Gastrocnemius medialis (tissue), 4 donors: ENCODE data around the gene PTPN11.

ENCODE experiments used
- POLR2A ChIP-seq, 2 donors: fragments of 450-650 bp; IDR thresholded peaks; one replicate each; pipeline ENCODE4 v1.6.1; 2017; ENCODE audit warnings: antibody characterized with exemption in 2 of 2, mild to moderate bottlenecking in 2 of 2, moderate library complexity in 2 of 2
- TF ChIP-seq, protein P1 (sequence below), 5 experiments: fragments of 450-650 bp in 3 of 5; fragments of 200-600 bp in 2 of 5; sonication (generic) in 2 of 5; IDR thresholded peaks in 4 of 5; conservative IDR thresholded peaks in 1 of 5; 1 replicate in 4 of 5; 2 replicates in 1 of 5; pipeline ENCODE4 v1.5.1; 2016 to 2019; ENCODE audit warnings: antibody characterized with exemption in 5 of 5, mild to moderate bottlenecking in 3 of 5, moderate library complexity in 3 of 5

DNA sequence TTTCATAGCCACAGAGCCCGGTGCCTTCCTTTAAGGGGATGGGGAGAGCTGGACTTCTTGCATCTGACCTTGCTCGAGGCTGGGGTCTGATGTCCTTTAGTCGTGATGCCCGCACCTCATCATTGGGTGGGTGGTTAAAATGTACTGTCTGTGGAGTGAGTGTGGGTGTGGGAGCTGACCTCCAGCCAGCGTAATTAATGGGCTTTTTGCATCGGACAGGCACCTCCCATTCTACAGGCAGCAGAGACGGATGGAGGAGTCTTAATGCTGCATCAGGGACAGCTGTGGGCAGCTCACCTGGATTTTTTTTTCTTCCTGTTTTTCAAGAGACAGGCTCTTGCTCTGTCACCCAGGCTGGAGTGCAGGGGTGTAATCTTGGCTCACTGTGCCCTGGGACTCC, 114.8 kb downstream of the PTPN11 start:
- TF ChIP-seq, protein P1, sequence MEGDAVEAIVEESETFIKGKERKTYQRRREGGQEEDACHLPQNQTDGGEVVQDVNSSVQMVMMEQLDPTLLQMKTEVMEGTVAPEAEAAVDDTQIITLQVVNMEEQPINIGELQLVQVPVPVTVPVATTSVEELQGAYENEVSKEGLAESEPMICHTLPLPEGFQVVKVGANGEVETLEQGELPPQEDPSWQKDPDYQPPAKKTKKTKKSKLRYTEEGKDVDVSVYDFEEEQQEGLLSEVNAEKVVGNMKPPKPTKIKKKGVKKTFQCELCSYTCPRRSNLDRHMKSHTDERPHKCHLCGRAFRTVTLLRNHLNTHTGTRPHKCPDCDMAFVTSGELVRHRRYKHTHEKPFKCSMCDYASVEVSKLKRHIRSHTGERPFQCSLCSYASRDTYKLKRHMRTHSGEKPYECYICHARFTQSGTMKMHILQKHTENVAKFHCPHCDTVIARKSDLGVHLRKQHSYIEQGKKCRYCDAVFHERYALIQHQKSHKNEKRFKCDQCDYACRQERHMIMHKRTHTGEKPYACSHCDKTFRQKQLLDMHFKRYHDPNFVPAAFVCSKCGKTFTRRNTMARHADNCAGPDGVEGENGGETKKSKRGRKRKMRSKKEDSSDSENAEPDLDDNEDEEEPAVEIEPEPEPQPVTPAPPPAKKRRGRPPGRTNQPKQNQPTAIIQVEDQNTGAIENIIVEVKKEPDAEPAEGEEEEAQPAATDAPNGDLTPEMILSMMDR (IDR thresholded peaks at IDR 0.05 in 4 of 5, conservative IDR thresholded peaks at IDR 0.05 in 1 of 5) = no peak
- TF ChIP-seq POLR2A (IDR thresholded peaks at IDR 0.05) = no peak
